Lung (tissue), 12 donors: ENCODE results near the gene OLFML2A. TPM values are rescaled to one million over a fixed set of nuclear protein-coding genes. Genes with fewer than 3 reads are reported as not detected.

ENCODE experiments used
- ATAC-seq: fragments of 200-7000 bp; cut with Tn5 transposase; one replicate; pipeline ENCODE4 v1.9.1; 2020; ENCODE audit warnings: moderate number of reproducible peaks; ENCODE audit not compliant: insufficient read depth, low FRiP score
- DNase-seq, 3 donors: peaks; one replicate each; pipeline ENCODE4 v3.0.0-alpha.2; 2013 to 2017
- H3K27ac ChIP-seq, 2 donors: one replicate each; pipeline ENCODE4 v1.5.1; 2013; ENCODE audit warnings: mild to moderate bottlenecking in 2 of 2, moderate library complexity in 2 of 2, control low read depth in 1 of 2, inconsistent platforms in 1 of 2, low read depth in 1 of 2, low read length in 1 of 2
- H3K27me3 ChIP-seq, 3 donors: one replicate each; pipeline ENCODE4 v1.5.1; 2013; ENCODE audit warnings: low read length in 2 of 3; ENCODE audit not compliant: control insufficient read depth in 3 of 3, insufficient read depth in 3 of 3
- H3K36me3 ChIP-seq, 4 donors: one replicate each; pipeline ENCODE4 v1.5.1; 2013; ENCODE audit warnings: low read length in 4 of 4, mild to moderate bottlenecking in 1 of 4, moderate library complexity in 1 of 4; ENCODE audit not compliant: control insufficient read depth in 4 of 4, insufficient read depth in 4 of 4
- H3K4me1 ChIP-seq, 5 donors: one replicate each; pipeline ENCODE4 v1.5.1; 2013; ENCODE audit warnings: low read length in 5 of 5, mild to moderate bottlenecking in 2 of 5, moderate library complexity in 1 of 5; ENCODE audit not compliant: control insufficient read depth in 5 of 5, insufficient read depth in 5 of 5
- H3K4me3 ChIP-seq: one replicate; pipeline ENCODE4 v1.5.1; 2013; ENCODE audit warnings: mild to moderate bottlenecking, control low read depth, moderate library complexity
- H3K9ac ChIP-seq, 2 donors: one replicate each; pipeline ENCODE4 v1.5.1; 2013; ENCODE audit warnings: low read length in 2 of 2, control low read depth in 1 of 2; ENCODE audit not compliant: insufficient read depth in 1 of 2
- H3K9me3 ChIP-seq, 4 donors: one replicate each; pipeline ENCODE4 v1.5.1; 2013; ENCODE audit warnings: low read length in 3 of 4, mild to moderate bottlenecking in 1 of 4, moderate library complexity in 1 of 4; ENCODE audit not compliant: control insufficient read depth in 4 of 4, insufficient read depth in 3 of 4
- WGBS, 2 donors: extraction: QIAGEN DNeasy Blood & Tissue Kit; methylation state at CpG; one replicate each; pipeline ENCODE4 v1.1.7; 2013; 5-methylcytosine and 5-hydroxymethylcytosine counted together
- polyA plus RNA-seq, 2 donors: library from polyadenylated mRNA; stranded (reverse); fragments of 200-250 nt; gene quantifications; one replicate each; pipeline ENCODE4 v1.2.1, GENCODE V29; 2013
- total RNA-seq, 2 donors: library from RNA; depleted of rRNA in 1 of 2; stranded (reverse); fragments of >200 nt in 1 of 2; gene quantifications; one replicate each; pipeline ENCODE4 v1.2.1, GENCODE V29; 2014 to 2021
- TF ChIP-seq, protein P1 (sequence below): IDR thresholded peaks from 2 replicates; pipeline ENCODE4 v1.5.1; 2012; ENCODE audit warnings: mild to moderate bottlenecking; ENCODE audit errors: control extremely low read depth, extremely low read depth
- donor health status: control.
- donor health status: control.
- donor health status: Bipolar disorder and iron deficiency.
- donor health status: healthy.
- donor health status: DM: yes; HTN: yes; CAD: no.

Gene OLFML2A
- total and polyA plus RNA-seq, 4 donors: 2.0 to 56.7 (median 7.5) TPM

DNA sequence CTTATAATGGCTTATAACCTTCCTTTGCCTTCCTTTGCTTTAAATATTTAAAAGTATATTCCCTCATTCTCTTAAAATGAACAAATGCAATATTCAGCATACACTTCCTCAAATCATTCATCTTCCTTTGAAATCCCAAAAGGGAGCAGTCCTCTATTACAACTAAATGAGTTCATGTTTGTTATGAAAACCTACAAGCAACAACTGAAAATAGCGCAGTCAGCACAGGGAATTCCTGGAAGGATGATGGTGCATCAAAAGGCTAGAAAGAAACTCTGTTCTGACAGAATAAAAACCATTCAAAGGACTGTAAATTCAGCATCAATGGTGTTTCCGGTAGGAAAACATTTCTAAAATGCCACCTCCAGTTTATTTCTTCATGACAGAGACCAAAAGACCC lies 9.1 kb upstream of the OLFML2A start:
- Histone ChIP-seq H3K9me3 (peaks cover 0 to 3% (median 0%) of the 10 kb centered on the region in 4 donors), H3K4me1 (peaks cover 0 to 18% (median 4%) of the 10 kb centered on the region in 5 donors), H3K36me3 (no peaks in the 10 kb centered on the region), H3K9ac (no peak overlapping the region), H3K27ac (no peak overlapping the region), H3K27me3 (peaks cover 0 to 50% (median 43%) of the 10 kb centered on the region in 3 donors), H3K4me3 (no peak overlapping the region)
- TF ChIP-seq, protein P1, sequence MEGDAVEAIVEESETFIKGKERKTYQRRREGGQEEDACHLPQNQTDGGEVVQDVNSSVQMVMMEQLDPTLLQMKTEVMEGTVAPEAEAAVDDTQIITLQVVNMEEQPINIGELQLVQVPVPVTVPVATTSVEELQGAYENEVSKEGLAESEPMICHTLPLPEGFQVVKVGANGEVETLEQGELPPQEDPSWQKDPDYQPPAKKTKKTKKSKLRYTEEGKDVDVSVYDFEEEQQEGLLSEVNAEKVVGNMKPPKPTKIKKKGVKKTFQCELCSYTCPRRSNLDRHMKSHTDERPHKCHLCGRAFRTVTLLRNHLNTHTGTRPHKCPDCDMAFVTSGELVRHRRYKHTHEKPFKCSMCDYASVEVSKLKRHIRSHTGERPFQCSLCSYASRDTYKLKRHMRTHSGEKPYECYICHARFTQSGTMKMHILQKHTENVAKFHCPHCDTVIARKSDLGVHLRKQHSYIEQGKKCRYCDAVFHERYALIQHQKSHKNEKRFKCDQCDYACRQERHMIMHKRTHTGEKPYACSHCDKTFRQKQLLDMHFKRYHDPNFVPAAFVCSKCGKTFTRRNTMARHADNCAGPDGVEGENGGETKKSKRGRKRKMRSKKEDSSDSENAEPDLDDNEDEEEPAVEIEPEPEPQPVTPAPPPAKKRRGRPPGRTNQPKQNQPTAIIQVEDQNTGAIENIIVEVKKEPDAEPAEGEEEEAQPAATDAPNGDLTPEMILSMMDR: no peak
- ATAC-seq: no peak
- peak in 1 of 3 donors; percentile 54 for DNase-seq
- 66 to 69% methylated on average over 2 of the region's 2 CpGs for WGBS, 2 donors

DNA sequence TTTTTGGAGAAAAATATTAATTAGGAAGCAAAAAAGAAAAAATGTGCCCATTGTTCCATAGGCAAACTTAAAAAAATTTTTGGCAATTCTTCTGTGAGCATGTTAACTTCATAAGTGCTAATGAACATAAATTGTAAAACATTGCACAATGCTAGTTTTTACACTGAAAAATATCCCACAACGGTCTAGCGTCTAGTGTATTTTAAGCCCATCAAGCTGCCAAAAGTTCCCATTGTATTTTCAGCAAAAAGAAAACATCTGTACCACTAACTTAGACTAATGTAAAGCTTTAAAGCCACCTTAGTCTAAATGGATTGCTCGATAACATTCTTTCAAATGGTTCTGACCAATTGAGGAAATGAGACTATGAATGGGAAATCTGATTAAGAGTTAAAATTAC lies 8.6 kb upstream of the OLFML2A start:
- peaks cover 0 to 3% (median 0%) of the 10 kb centered on the region in 4 donors for H3K9me3 ChIP-seq
- H3K27me3 ChIP-seq: peaks cover 0 to 50% (median 43%) of the 10 kb centered on the region in 3 donors
- no peaks in the 10 kb centered on the region for H3K36me3 ChIP-seq
- peaks cover 0 to 18% (median 4%) of the 10 kb centered on the region in 5 donors for H3K4me1 ChIP-seq
- no peak overlapping the region for H3K4me3 ChIP-seq
- H3K27ac ChIP-seq: no peak overlapping the region
- ATAC-seq (no peak), DNase-seq (no peak)
- H3K9ac ChIP-seq: no peak overlapping the region
- 39 to 42% methylated on average over 3 of the region's 3 CpGs for WGBS, 2 donors
- TF ChIP-seq, protein P1: no peak

DNA sequence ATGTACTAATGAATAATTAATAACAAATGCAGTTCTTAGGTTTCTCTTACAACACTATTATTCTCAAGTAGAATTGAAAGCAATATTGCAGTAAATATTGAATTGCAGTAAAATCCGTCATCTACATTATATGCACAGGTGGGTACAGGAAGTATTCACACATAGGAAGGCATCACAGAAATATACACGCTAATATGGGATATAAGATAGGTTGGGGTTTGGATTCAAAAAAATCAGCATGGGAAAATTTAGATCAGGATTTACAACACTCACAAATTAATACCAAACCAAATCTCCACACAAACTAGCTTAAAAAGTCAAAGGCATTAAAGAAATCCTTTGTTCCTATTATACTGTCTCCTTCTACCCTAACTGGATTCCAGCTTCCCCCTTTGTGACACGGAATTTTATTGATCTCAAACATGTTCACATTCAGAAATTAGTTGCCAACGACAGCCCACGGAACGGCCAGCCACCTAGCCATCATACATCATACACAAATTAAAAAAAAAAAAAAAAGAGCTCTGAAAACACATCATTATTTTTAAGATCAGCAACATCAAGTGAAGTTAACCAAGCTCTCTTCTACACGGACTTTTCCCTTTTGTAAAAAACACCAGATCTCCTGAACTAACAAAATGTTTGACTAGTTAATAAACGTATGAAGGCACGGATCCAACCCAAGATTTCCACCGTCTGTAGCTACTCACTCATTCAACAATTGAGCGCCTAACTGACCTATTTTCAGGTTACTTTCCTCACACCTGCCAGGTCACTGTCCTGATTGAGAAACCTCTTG lies 8.0 kb upstream of the OLFML2A start:
- Histone ChIP-seq H3K9me3 (peaks cover 0 to 3% (median 0%) of the 10 kb centered on the region in 4 donors), H3K36me3 (no peaks in the 10 kb centered on the region), H3K4me1 (peaks cover 0 to 18% (median 4%) of the 10 kb centered on the region in 5 donors), H3K27ac (peak overlapping the region in 1 of 2 donors; percentile 47), H3K27me3 (peaks cover 0 to 50% (median 43%) of the 10 kb centered on the region in 3 donors), H3K9ac (peak overlapping the region in 1 of 2 donors; percentile 44), H3K4me3 (no peak overlapping the region)
- ATAC-seq (no peak), DNase-seq (peak in 1 of 3 donors; percentile 66)
- WGBS, 2 donors: 27 to 30% methylated on average over 11 of the region's 11 CpGs
- TF ChIP-seq, protein P1: no peak
